ENCODE measurements around the gene SERPINB11. TPM values are rescaled to one million over a fixed set of nuclear protein-coding genes. Genes with fewer than 3 reads are reported as not detected.

SERPINB11 gene
- total RNA-seq, 1 donor from 2014 or later = 1.3 TPM

DNA sequence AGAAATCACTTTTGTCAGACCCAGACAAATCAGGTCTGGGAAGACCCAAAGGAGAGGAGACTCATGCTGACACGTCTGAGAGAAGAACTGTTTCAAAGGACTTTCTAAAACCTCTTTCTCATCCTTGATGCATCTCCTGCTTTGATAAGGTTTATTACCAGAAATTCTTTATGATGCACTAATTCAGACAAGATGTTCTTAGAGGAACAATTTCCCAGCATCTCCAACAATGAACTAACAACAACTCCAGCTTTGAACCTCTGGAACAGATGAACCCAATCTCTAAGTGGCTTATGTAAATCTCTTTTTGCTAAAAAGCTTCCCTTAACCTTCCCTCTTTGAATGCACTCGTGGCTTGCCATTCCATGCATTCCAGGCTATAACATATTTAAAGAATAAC, 15.9 kb upstream of the SERPINB11 start:
- Mint-ChIP-seq H3K36me3 (no peaks in the 10 kb centered on the region), H3K4me1 (ENCODE audit: unreplicated experiment) (peaks cover 9% of the 10 kb centered on the region), H3K27me3 (no peaks in the 10 kb centered on the region), H3K9me3 (peaks cover 5% of the 10 kb centered on the region), H3K4me3 (no peak overlapping the region), H3K27ac (no peak overlapping the region)
- no peak for DNase-seq (ENCODE audit: extremely low spot score, unreplicated experiment)
- TF ChIP-seq CTCF (conservative IDR thresholded peaks at IDR 0.05) = no peak

DNA sequence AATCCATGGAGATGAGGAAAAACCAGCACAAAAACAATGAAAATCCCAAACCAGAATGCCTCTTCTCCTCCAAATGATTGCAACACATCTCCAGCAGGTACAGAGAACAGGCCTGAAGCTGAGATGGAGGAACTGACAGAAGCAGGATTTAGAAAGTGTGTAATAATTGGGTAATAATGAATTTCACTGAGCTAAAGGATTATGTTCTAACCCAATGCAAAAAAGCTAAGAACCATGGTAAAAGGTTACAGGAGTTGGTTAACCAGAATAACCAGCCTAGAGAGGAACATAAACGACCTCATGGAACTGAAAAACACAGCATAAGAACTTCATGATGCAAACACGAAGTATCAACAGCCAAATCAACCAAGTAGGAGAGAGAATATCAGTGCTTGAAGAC, 13.7 kb upstream of the SERPINB11 start:
- Mint-ChIP-seq H3K4me3 (no peak overlapping the region), H3K36me3 (no peaks in the 10 kb centered on the region), H3K4me1 (ENCODE audit: unreplicated experiment) (no peaks in the 10 kb centered on the region), H3K27ac (no peak overlapping the region), H3K9me3 (no peaks in the 10 kb centered on the region), H3K27me3 (no peaks in the 10 kb centered on the region)
- no peak for TF ChIP-seq CTCF (conservative IDR thresholded peaks at IDR 0.05)
- no peak for DNase-seq (ENCODE audit: extremely low spot score, unreplicated experiment)

GRCh38 chr18:63697097-63697660, 5.6 kb upstream of the SERPINB11 start:
- no peaks in the 10 kb centered on the region for H3K4me1 Mint-ChIP-seq (ENCODE audit: unreplicated experiment)
- H3K27me3 Mint-ChIP-seq = peaks cover 9% of the 10 kb centered on the region
- H3K9me3 Mint-ChIP-seq = peaks cover 5% of the 10 kb centered on the region
- no peaks in the 10 kb centered on the region for H3K36me3 Mint-ChIP-seq
- no peak for TF ChIP-seq CTCF (conservative IDR thresholded peaks at IDR 0.05)
- H3K4me3 Mint-ChIP-seq = no peak overlapping the region
- DNase-seq (ENCODE audit: extremely low spot score, unreplicated experiment) = no peak
- H3K27ac Mint-ChIP-seq = no peak overlapping the region

- Mint-ChIP-seq H3K27me3 (peaks cover 16% of the 10 kb centered on the region), H3K9me3 (peaks cover 5% of the 10 kb centered on the region), H3K36me3 (no peaks in the 10 kb centered on the region), H3K4me1 (ENCODE audit: unreplicated experiment) (no peaks in the 10 kb centered on the region), H3K4me3 (no peak overlapping the region), H3K27ac (no peak overlapping the region)
- DNase-seq (ENCODE audit: extremely low spot score, unreplicated experiment) = no peak
- TF ChIP-seq CTCF (conservative IDR thresholded peaks at IDR 0.05) = no peak
Measured at GRCh38 chr18:63700501-63700900, 2.3 kb upstream of the SERPINB11 start.

GRCh38 chr18:63701952-63702351, 808 bp upstream of the SERPINB11 start:
- no peak overlapping the region for H3K27ac Mint-ChIP-seq
- no peak for DNase-seq (ENCODE audit: extremely low spot score, unreplicated experiment)

More at GRCh38 chr18:63701952-63702351, 808 bp upstream of the SERPINB11 start:
- Mint-ChIP-seq H3K9me3 (no peaks in the 10 kb centered on the region), H3K4me3 (no peak overlapping the region), H3K36me3 (no peaks in the 10 kb centered on the region), H3K4me1 (ENCODE audit: unreplicated experiment) (no peaks in the 10 kb centered on the region), H3K27me3 (peaks cover 16% of the 10 kb centered on the region)
- TF ChIP-seq CTCF (conservative IDR thresholded peaks at IDR 0.05) = no peak

Measured in type B pancreatic cell (in vitro differentiated cells).